ENCODE data around the gene TEAD3. TPM values are rescaled to one million over a fixed set of nuclear protein-coding genes. Genes with fewer than 3 reads are reported as not detected.

TEAD3 gene
- total RNA-seq, 1 experiment from 2014 or later: 34.3 TPM

GRCh38 chr6:35480176-35480575, 16.7 kb downstream of the TEAD3 start (continued):
- TF ChIP-seq, protein P1, sequence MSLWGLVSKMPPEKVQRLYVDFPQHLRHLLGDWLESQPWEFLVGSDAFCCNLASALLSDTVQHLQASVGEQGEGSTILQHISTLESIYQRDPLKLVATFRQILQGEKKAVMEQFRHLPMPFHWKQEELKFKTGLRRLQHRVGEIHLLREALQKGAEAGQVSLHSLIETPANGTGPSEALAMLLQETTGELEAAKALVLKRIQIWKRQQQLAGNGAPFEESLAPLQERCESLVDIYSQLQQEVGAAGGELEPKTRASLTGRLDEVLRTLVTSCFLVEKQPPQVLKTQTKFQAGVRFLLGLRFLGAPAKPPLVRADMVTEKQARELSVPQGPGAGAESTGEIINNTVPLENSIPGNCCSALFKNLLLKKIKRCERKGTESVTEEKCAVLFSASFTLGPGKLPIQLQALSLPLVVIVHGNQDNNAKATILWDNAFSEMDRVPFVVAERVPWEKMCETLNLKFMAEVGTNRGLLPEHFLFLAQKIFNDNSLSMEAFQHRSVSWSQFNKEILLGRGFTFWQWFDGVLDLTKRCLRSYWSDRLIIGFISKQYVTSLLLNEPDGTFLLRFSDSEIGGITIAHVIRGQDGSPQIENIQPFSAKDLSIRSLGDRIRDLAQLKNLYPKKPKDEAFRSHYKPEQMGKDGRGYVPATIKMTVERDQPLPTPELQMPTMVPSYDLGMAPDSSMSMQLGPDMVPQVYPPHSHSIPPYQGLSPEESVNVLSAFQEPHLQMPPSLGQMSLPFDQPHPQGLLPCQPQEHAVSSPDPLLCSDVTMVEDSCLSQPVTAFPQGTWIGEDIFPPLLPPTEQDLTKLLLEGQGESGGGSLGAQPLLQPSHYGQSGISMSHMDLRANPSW (CRISPR knock-in tag; conservative IDR thresholded peaks at IDR 0.05; ENCODE audit: low read depth): no peak

DNA sequence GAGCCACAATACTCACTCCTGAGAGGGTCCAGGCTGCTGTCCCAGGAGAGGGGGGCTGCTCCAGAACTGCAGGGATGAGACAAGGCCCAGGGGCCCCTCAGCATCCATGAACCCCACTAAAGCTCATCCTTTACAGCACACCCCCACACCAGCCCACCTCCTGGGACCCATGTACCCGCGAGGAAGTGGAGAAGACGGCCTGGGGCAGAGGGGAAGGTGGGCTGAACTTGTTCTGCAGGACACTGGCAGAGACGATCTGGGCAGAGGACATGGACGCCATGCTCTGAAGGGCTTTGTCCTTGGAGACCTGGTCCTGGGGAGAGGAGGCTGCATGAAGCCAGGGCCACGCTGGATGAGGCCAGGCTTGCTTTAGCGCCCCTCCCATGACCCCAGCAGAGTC, 18.6 kb downstream of the TEAD3 start:
- ChIA-PET CTCF (interaction anchor here (0.6 to 2.3 kb wide), 3 partner anchors 10 to 44 kb away, joined by 3 to 6 read pairs (median 5); partner anchors contain the start of gene RPL10A), POLR2A (interaction anchor here (1.0 to 1.5 kb wide), 3 partner anchors 14 to 19 kb away, joined by 3 to 4 read pairs (median 3); partner anchors contain the start of gene TEAD3)
- TF ChIP-seq FOXP4 (CRISPR knock-in tag; IDR thresholded peaks at IDR 0.05) (no peak), NFE2L1 (CRISPR knock-in tag; IDR thresholded peaks at IDR 0.05) (no peak), MXD4 (CRISPR knock-in tag; IDR thresholded peaks at IDR 0.05; ENCODE audit: borderline replicate concordance) (no peak), TEAD4 (CRISPR knock-in tag; IDR thresholded peaks at IDR 0.05) (no peak), ZNF281 (CRISPR knock-in tag; IDR thresholded peaks at IDR 0.05) (no peak), JUN (CRISPR knock-in tag; IDR thresholded peaks at IDR 0.05) (no peak), KAT7 (CRISPR knock-in tag; IDR thresholded peaks at IDR 0.05; ENCODE audit: borderline replicate concordance) (no peak), ATF2 (CRISPR knock-in tag; IDR thresholded peaks at IDR 0.05; ENCODE audit: borderline replicate concordance, low read depth) (no peak), HMGXB4 (CRISPR knock-in tag; IDR thresholded peaks at IDR 0.05) (no peak), MAX (CRISPR knock-in tag; IDR thresholded peaks at IDR 0.05) (no peak)
- TF ChIP-seq, protein P1 (CRISPR knock-in tag; conservative IDR thresholded peaks at IDR 0.05; ENCODE audit: low read depth): no peak
- TF ChIP-seq, protein P2, sequence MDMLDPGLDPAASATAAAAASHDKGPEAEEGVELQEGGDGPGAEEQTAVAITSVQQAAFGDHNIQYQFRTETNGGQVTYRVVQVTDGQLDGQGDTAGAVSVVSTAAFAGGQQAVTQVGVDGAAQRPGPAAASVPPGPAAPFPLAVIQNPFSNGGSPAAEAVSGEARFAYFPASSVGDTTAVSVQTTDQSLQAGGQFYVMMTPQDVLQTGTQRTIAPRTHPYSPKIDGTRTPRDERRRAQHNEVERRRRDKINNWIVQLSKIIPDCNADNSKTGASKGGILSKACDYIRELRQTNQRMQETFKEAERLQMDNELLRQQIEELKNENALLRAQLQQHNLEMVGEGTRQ (CRISPR knock-in tag; IDR thresholded peaks at IDR 0.05): no peak
- TF ChIP-seq, protein P3, sequence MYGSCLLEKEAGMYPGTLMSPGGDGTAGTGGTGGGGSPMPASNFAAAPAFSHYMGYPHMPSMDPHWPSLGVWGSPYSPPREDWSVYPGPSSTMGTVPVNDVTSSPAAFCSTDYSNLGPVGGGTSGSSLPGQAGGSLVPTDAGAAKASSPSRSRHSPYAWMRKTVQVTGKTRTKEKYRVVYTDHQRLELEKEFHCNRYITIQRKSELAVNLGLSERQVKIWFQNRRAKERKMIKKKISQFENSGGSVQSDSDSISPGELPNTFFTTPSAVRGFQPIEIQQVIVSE (CRISPR knock-in tag; IDR thresholded peaks at IDR 0.05; ENCODE audit: borderline replicate concordance): no peak
- Mint-ChIP-seq H3K4me3 (no peak overlapping the region), H3K4me1 (peaks cover 8% of the 10 kb centered on the region), H3K9me3 (no peaks in the 10 kb centered on the region), H3K27me3 (ENCODE audit: low read depth) (no peaks in the 10 kb centered on the region), H3K36me3 (peaks cover 20% of the 10 kb centered on the region), H3K27ac (no peak overlapping the region)
- ATAC-seq (no peak), DNase-seq (ENCODE audit: low spot score) (no peak)

Data from WTC11 (cell line).